ENCODE data around the gene LRFN2.

LRFN2 gene

DNA sequence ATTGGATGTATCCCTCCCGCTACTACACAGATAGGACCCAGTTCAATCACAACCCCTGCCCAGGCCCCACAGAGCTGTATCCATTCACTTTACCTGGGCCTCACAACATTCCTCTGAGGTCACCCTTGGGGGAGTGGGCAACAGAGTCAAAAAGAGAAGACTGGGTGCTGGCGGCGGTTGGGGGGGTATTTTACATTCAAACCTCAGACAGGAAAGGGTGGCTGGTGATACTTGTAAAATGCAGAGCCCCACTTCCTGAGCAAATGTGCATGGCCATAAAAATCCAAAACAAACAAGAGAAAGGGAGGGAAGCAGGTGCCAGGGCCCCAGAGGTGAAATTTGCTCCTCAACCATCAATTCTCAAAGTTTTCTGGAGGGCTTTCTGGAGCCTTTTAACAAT, 3.5 kb downstream of the LRFN2 start:
- TF ChIP-seq, protein P1, sequence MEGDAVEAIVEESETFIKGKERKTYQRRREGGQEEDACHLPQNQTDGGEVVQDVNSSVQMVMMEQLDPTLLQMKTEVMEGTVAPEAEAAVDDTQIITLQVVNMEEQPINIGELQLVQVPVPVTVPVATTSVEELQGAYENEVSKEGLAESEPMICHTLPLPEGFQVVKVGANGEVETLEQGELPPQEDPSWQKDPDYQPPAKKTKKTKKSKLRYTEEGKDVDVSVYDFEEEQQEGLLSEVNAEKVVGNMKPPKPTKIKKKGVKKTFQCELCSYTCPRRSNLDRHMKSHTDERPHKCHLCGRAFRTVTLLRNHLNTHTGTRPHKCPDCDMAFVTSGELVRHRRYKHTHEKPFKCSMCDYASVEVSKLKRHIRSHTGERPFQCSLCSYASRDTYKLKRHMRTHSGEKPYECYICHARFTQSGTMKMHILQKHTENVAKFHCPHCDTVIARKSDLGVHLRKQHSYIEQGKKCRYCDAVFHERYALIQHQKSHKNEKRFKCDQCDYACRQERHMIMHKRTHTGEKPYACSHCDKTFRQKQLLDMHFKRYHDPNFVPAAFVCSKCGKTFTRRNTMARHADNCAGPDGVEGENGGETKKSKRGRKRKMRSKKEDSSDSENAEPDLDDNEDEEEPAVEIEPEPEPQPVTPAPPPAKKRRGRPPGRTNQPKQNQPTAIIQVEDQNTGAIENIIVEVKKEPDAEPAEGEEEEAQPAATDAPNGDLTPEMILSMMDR (IDR thresholded peaks at IDR 0.05; ENCODE audit: low read length, missing control alignments), result no peak
- no peak for DNase-seq (ENCODE audit: low read depth)
- no peak overlapping the region for H3K4me3 ChIP-seq (replicated peaks; ENCODE audit: low read depth, low read length)

DNA sequence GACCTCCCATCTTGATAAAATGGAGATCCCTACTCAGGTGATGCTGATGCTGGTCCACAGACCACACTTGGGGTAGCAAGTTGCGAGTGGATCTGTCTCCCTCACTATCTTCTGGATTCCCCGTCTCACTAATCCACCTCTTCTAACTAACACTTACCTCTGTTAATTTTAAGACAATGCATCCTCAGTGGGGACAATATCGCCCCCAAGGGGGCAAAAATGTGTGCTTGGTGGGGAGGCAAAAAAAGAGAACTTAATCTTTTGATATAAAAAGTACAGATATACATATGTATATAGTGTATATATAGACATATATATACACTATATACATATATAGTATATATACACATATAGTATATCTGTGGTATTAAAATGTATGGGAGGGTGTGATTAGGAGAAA, 4.3 kb downstream of the LRFN2 start:
- TF ChIP-seq, protein P1 (IDR thresholded peaks at IDR 0.05; ENCODE audit: low read length, missing control alignments), result no peak
- no peak overlapping the region for H3K4me3 ChIP-seq (replicated peaks; ENCODE audit: low read depth, low read length)
- no peak for DNase-seq (ENCODE audit: low read depth)

DNA sequence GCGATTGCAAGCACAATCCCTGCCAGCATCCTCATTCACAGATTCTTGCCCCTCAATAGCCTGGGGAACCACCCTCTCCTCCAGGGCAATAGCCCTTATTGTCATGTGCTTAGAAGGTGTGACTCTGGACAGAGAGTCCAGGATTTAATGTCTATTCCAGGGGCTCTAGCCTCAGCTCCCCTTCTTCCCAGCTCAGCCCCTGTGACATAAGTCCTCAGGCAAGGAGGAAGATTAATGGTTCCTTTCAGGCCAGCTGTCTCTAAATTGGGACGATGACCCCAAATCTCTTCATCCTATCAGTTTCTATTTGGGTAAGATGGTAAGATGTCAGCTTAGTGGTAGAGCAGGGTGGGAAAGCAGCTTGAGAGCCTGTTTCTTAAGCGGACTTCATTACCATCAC, 8.1 kb downstream of the LRFN2 start:
- TF ChIP-seq, protein P1 (IDR thresholded peaks at IDR 0.05; ENCODE audit: low read length, missing control alignments), result no peak
- no peak overlapping the region for H3K4me3 ChIP-seq (replicated peaks; ENCODE audit: low read depth, low read length)
- DNase-seq (ENCODE audit: low read depth), result no peak

DNA sequence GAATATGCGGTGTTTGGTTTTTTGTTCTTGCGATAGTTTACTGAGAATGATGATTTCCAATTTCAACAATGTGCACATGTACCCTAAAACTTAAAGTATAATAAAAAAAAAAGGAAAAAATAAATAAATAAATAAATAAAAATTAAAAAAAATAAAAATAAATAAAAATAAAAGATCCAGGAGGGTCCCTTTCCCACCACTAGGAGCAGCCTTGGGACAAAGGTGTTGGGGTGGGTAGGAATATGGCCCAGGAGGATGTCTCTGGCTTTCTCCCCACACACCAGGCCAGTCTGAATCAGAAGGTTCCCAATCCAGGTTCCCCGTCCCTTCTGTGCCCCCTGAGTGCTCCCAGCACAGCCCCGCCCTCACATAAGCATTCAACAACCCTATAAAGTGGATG, 9.5 kb downstream of the LRFN2 start:
- no peak for DNase-seq (ENCODE audit: low read depth)
- no peak overlapping the region for H3K4me3 ChIP-seq (replicated peaks; ENCODE audit: low read depth, low read length)
- TF ChIP-seq, protein P1 (IDR thresholded peaks at IDR 0.05; ENCODE audit: low read length, missing control alignments), result peak; percentile 5

DNA sequence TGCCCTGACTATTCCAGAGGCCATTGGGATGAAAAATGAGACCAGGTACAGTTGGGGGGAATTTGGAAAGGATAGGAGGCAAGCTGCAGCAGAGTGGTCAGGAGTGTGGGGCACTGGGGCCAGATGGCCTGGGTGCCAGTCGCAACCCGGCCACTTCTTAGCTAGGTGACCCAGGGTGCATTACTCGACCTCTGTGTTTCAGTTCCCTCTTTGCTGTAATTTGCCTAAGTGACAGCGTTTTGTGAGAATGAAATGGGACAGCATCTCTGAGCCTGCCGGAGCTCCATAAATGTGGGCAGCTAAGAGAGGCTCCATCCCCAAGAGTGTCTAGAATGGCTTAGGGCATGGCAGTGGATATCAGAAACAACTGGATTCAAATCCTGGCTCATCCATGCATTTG, 13.9 kb downstream of the LRFN2 start:
- no peak for DNase-seq (ENCODE audit: low read depth)
- TF ChIP-seq, protein P1 (IDR thresholded peaks at IDR 0.05; ENCODE audit: low read length, missing control alignments), result no peak
- no peak overlapping the region for H3K4me3 ChIP-seq (replicated peaks; ENCODE audit: low read depth, low read length)

DNA sequence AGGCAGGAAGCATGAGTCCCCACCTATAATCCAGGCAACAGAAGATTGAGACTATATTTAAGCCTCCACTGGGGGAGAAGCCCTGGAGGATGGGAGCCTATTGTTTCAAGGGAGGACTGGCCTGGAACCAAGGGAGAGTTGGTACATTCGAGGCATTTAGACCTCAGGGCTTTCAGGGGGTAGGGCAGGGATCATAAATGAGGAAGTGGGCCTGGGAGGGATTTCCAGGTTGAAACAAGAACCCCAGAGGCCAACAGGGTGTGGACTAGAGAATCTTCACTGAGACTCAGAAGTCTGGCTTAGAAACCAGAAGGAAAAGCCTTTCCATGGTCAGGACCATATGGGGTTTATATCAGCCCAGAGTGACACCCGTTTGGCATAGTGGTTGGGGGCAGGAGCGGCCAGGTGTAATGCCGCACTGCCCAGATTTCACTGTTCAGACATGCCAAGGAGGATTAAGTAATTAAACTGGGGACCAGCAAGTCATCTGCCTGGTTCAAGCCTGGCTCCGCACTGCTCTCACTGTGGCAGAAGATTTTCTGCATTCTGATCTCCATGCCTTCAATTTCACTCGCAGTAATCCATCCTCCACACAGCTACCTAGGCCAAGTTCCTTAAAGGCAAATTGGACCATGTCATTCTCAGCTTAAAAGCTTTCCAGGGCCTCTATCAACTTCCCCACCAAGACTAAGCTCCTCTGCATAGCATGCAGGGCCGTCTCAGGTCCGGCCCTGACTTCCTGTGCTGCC, 17.8 kb downstream of the LRFN2 start:
- H3K4me3 ChIP-seq (replicated peaks; ENCODE audit: low read depth, low read length), result no peak overlapping the region
- TF ChIP-seq, protein P1 (IDR thresholded peaks at IDR 0.05; ENCODE audit: low read length, missing control alignments), result no peak
- DNase-seq (ENCODE audit: low read depth), result no peak

Data from fibroblast of pulmonary artery (primary cell).